Heart left ventricle (tissue), 13 donors: ENCODE data around the gene RPP25L.

Experiments used
- POLR2A ChIP-seq, 2 donors: fragments of 450-650 bp; IDR thresholded peaks; one replicate each; pipeline ENCODE4 v1.6.1; 2017; ENCODE audit warnings: antibody characterized with exemption in 2 of 2, mild to moderate bottlenecking in 2 of 2, moderate library complexity in 2 of 2
- TF ChIP-seq, protein P1 (sequence below), 12 donors: fragments of 200-600 bp; sonication (generic) in 4 of 12; IDR thresholded peaks; one replicate each; pipeline versions ENCODE4 v1.5.0 to v1.8.0; 2018 to 2022; ENCODE audit warnings: antibody characterized with exemption in 12 of 12, mild to moderate bottlenecking in 5 of 12
- donor health status: ischemic (EF 13 %, LVEDD 7.1; RV severe dilation, severe dysfunction).
- donor health status: DM: no; HTN: yes; CAD: no.
- donor health status: DM: no; HTN: no; CAD: no.
- donor health status: ischemic (EF 25% LVEDD 6.9; RV normal size, moderate dysfunction).
- donor health status: ischemic (EF 25% LVEDD 5.7; RV mildly dilated, moderate dysfunction).
- donor health status: ischemic (EF 35%, LVEDD 5.7; RV mildly dilated, moderate dysfunction).
- donor health status: nonischemic (EF 11% LVEDD 7.7; RV severe dilation, severe dysfunction).
- donor health status: DM: yes; HTN: yes; CAD: no.
- donor health status: PGD.
- donor health status: ischemic (EF 29% LVEDD 5.4; RV normal size, mild dysfunction).
- donor health status: nonischemic (EF 23%, LVEDD 6.1; RV moderate dilation, normal function).

GRCh38 chr9:34611811-34612787 lies at the start of gene RPP25L:
- TF ChIP-seq, protein P1, sequence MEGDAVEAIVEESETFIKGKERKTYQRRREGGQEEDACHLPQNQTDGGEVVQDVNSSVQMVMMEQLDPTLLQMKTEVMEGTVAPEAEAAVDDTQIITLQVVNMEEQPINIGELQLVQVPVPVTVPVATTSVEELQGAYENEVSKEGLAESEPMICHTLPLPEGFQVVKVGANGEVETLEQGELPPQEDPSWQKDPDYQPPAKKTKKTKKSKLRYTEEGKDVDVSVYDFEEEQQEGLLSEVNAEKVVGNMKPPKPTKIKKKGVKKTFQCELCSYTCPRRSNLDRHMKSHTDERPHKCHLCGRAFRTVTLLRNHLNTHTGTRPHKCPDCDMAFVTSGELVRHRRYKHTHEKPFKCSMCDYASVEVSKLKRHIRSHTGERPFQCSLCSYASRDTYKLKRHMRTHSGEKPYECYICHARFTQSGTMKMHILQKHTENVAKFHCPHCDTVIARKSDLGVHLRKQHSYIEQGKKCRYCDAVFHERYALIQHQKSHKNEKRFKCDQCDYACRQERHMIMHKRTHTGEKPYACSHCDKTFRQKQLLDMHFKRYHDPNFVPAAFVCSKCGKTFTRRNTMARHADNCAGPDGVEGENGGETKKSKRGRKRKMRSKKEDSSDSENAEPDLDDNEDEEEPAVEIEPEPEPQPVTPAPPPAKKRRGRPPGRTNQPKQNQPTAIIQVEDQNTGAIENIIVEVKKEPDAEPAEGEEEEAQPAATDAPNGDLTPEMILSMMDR (IDR thresholded peaks at IDR 0.05), result no peak
- peak in 1 of 2 donors; percentile 95 for TF ChIP-seq POLR2A (IDR thresholded peaks at IDR 0.05)
